HG03354 (cell line): Measurements from ENCODE around the gene SRGAP2B.
"Not testable (repeated sequence)": the region's sequence is repeated elsewhere in the genome, so short reads cannot be mapped to it uniquely, and the experiment has no call there.

Experiments used
- ATAC-seq: cut with Tn5 transposase; IDR thresholded peaks from one replicate; pipeline ENCODE4 v1.9.1; 2021; ENCODE audit warnings: mild to moderate bottlenecking; ENCODE audit not compliant: unreplicated experiment, poor library complexity, severe bottlenecking

Gene SRGAP2B

DNA sequence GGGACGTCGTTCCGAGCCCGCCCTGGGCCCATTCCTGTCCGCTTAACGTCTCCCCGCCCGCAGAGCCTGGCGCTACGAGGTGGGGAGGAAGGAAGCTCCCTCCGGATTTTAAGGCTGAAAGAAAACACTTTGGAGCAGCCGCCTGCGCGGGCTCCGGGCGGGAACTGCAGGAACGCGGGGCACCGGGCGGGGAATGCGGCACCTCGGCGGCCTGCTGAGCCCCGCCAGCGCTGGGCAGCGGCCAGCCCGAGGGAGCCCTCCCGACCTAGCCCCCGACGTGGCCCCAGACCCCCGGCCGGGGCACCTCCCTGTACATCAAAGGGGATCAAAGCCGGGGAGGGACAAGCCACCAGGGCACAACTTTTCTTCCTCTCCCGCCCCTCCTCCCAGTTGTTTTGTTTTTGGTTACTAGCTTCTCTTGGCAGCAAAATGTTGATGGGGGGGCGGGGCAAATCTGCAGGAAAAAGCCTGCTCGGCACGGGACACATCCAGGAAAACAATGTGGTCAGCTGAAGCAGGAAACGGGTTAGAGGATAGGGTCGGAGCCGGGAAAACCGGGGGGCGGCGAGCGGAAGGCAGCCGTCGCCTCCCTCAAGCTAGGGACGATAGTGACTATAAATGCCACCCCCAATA is 1.5 kb downstream of the SRGAP2B start:
- ATAC-seq: not testable (repeated sequence)

DNA sequence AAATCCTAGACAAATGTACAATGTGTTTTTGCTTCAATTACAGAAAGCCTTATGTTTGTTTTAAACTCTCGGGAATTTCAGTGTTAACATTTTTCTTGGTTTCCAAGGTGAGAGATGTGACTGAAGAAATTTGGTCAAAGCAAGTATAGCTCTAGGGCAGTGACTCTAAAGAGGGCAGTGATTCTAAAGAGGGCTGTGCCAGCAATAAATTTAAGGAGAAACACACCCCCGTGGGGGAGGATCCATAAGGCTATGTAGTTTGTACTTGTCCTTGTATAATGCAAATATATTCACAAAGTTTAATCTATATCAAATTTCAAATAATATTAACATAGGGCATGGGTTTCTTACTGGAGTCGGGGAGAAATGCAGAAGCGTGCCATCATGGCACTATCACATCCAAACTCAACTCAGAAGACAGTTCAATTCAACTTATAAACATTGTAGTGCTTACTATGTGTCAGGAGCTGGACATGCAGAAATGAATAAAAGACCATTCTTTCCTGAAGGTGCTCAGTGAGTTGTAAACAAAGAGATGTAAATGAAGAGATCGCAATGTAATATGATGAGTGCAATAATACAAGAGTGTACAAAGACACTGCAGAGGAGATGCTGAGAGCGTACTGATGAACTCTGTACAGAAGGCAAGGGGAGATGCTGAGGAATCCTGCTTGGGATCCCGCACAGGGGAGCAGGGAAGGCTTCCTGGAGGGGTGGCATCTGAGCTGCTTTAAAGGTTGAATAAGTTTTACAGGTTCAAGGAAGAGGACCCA is 12.5 kb downstream of the SRGAP2B start:
- not testable (repeated sequence) for ATAC-seq

DNA sequence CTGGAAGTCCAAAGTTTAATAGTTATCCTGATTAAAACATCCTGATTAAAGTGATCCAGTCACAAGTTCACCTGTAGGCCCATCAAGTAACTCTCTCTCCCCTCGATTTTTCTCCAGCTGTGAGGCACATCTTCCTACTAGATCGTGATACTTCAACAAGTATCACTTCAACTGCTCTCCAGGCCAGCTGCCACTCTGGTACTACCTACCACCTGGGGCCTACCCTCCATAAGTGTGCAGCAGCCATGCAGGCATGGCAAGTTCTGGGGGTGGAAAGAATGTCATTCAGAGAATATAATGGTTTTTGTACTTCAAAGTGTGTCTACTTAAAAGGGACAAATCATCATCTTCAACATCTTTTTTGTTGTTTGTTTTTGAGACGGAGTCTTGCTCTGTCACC is 14.9 kb downstream of the SRGAP2B start:
- ATAC-seq: not testable (repeated sequence)

DNA sequence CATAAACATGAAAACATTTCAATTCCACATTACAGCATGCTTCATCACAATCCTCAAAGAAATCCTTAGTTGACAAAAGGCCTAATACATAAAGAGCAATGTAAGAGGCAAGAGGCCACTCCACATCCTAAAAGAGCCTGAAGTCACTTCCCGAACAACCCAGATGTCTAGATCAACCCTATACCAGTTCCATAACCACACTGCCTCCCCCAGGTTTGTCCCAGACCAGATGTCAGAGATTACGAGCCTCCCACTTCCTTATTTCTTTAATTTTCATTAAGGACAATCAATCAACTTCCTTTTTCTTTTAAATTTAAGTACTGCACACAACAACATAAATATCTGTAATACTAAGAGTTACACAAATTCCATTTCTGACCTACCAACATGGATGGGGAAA is 15.4 kb downstream of the SRGAP2B start:
- not testable (repeated sequence) for ATAC-seq

DNA sequence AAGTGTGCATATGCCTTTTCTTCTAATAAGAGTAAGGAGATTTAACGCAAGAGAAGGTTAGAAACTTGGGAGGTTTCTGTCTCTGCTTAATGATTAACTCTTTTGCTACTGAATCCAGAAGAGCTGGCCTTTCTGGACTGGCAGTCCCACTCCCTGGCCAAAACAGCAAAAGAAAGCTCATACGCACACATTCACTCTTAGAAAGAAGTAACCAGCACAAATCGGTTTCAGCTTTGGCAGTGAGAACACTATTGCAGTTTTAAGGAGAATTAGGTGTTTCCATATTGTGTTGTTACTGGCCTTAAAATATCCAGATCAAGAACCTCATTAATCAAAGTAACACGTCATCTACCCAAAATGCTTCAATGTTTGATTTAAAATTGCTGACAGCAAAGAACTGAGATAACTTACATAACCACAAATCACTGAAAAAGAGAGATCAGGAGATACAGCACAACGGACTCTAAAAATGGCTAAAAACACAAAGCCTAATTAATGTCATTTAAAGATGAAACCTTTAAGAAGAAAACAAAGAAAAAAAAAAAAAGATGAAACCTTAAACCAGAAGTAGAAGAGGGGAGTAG is 16.2 kb downstream of the SRGAP2B start:
- not testable (repeated sequence) for ATAC-seq

DNA sequence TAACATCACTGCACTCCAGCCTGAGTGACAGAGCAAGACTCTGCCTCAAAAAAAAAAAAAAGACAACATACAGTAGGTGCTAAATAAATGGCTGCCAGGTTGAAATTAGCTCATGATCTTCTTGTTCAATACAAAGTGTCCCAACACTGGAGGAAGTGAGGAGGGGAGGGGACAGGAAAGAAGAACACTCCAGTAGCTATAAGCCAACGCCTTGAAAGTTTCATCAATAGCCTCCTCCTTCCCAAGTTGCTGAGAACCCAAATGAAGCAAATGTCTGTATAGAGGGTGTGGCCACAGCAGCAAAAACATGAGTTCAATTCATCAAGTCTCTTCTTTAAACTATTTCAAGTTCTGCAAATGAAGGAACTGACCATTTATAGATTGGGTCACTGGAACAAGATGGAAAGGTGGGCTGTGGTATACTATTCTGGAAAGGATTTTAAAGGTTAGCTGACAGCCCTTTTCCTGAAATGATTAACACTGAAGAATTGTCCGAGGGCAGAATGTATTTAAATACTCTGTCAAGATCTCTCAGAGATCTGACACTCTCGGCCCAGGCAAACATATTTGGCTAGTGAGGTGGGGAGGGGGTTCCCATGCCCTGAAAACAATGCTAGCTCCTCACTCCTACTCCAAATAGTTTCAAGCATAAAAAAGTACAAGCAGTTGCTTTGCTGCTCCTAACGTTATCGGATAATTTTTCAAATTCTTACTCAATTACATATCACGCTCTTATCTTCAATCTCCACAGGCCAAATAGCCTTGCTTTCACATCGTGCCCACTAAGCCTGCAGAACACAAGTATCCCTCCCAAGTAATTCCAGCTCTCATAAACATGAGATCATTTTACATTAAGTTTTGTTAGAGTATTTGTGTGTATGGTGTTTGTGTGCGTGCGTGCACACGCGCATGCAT is 17.0 kb downstream of the SRGAP2B start:
- not testable (repeated sequence) for ATAC-seq

DNA sequence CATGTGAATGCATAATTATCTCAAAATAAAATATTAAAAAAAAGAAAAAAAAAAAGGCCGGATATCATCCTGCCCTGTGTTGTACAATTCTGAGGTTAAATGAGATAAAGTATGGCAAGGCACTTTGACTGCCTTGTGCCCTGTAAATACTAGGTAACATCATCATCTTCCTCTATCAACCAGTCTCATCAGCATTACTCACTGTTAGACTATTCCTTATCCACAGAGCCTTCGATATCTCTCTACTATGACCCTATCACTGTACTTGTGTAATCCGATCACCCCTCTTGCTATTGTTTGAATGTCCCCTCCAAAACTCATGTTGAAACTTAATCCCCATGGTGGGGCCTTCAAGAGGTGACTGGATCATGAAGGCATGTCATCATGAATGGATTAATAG is 18.3 kb downstream of the SRGAP2B start:
- not testable (repeated sequence) for ATAC-seq

DNA sequence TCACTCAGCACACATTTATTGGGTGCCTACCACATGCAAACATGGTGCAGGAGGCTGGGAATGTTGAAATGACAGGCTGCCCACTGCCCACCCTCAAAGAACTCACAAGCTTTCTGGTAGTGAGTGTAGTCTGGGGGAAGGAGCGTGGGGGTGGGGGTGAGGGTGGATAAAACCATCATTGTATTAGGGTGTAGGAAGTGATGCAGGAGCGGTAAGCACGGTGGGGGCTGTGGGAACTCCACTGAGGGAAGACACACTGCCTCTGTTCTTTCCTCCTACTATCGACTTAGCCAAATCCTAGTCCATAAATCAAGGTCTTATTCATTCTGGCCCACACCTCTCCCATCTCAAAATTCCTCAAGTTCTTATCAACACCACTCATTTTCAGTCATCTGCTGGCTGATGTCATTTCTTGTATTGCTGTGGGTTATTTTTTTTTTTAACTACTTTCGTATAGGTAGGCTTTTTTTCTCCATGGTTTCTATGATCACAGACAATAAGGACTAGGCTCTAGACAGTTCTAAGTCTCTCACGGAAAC is 21.0 kb downstream of the SRGAP2B start:
- ATAC-seq: not testable (repeated sequence)

DNA sequence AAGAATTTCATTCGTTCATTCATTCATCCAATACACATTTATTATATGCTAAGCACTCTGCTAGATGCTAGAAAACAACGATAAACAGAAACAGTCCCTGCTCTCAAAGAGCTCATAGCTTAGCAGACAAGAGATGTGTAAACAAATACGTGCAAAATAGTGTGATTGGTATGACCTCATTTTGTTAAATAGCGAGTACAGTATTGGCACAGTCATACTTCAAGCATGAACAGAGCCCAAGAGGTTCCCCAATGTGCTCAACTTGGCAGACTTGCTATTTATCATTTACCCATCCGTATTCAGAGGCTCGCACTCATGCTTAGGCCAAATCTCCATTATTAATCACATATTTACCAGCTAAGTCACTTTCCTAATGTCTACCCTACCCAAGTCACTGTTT is 23.6 kb downstream of the SRGAP2B start:
- ATAC-seq: not testable (repeated sequence)

DNA sequence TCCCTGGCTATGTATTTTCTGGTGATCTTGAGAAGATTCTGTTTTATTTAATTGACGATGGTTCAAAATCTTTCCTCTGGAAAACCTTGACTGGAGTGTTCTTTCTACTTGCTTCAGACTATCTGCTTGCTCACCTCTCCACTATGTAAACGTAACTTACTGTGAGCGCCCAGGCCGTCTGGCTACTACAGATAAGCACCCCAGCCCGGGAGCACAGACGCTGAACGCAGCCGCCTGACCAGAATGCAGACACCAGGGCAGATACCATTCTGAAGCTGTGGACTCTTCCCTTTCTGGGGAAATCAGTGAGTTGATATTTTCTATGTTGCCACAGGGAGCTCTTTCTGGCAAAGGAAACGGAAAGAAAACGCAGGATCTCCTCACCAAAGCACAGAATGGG is 28.6 kb downstream of the SRGAP2B start:
- not testable (repeated sequence) for ATAC-seq

DNA sequence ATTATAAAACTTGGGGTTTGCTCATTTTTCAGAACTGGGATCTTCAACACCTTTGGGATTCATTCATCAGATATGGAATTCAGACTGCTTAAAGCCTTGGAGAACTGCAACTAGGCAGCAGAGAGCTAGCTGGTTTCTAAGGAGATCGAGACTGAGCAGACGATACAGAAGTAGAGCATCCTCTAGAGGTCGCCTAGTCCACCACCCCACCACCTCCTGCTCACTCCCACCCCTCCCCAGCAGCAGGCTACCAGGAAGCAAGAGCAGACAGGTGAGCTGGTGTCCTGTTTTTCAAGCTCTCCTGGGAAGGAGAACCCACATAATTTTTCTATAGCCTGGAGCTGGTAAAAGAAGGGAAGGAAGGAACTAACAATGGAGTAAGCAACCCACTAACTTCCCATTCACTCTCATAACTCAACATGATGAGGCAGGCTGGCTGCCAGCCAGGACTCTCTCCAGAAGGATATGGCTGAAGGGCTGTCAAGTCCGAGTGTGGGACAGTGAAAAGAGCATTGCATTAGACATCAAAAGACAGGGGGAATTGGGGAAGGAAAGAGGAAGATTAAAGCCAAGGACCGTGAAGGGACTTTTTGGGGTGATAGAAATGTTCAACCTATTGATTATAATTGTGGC is 29.8 kb downstream of the SRGAP2B start:
- ATAC-seq: peak; percentile 66

DNA sequence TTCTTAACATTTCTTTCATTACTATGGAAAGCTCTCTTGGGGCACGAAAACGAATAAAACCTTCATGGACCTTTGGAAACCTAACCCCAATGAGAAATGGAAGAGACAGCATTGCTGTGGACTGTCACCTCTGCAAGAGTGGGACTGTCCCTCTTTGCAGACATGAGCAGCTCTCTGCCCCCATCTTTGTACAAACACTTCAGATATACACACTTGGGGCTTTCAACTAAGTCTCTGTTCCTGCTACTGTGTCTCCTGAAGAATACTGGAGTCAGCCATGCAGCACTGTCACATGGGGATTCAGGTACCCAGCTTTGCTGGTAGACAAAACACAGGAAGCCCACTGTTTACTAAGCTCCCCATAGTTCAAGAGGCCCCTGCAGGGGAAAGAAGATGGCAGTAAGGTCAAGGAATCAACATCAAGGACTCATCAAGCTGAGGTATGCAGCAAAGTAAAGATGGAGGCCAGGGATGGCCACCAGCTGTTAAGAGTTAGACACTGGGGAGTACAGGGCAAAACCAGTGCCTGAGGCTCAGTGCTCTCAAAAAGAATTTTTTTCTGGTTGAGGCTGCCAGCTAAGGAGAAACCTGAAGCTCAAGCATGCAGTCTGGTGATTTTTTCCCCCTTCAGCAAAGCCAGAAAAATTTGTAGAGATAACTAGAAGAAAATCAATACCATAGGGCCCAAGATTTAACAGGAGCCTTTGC is 31.0 kb downstream of the SRGAP2B start:
- not testable (repeated sequence) for ATAC-seq

DNA sequence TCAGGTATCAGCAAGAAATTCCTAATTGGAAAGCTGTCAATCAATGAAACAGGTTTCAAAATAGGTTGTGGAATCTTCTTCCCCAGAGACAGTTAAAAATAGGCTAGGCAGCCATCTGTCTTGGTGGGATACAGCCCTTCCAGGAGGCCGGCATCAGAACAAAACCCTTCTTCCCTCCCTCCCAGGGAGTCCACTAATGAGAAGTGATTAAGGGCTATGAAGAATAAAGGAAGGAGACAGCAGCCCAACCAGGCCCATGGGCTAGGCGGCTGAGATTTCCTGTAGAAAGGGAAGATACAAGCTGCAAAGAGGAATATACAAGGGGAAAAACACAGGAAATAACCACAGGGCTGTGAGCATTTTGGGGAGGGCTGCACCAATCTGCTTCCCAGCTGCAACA is 31.8 kb downstream of the SRGAP2B start:
- ATAC-seq: not testable (repeated sequence)

DNA sequence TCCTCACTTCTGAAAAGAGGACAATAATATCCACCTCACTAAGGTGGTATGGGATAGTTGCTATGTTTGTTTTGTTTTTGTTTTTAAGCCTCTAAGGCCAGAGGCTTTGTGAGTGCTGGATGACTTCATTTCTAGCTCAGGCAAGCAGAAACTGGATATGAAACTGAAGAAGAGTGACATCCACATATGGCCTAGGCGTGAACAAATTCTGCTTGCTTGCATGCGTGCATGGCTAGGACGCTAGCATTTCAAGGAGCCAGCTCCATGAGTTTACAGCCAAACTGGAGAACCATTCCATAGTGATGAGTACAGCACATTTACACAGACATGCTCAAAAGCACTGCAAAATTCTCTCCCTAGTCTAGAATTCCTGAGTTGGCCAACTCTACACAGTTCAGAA is 36.9 kb downstream of the SRGAP2B start:
- peak; percentile 48 for ATAC-seq

DNA sequence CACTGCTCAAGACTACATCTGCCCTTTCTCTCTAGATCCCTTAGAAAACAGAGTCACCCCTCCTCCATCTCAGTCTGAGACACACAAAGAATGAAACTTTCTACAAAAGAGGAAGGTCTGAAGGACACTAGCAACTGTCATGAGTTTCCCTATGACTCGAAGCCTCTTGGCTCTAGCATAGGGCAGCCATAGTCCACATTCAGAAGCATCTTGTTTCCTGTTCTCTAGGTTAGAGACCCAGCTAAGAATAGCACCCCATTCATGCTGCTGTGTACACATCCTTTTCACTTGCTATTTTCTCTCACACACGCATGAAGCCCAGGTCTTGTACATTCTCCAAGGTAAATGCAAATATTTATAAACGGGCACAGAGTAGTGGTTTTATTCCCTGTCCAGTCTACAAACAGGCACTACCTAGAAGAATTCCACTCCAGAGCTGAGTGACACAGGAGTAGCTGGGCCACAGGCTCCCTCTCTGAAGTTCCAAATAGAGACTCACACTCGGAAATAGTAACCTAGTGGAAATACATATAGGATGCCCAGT is 39.8 kb downstream of the SRGAP2B start:
- ATAC-seq: peak; percentile 99

DNA sequence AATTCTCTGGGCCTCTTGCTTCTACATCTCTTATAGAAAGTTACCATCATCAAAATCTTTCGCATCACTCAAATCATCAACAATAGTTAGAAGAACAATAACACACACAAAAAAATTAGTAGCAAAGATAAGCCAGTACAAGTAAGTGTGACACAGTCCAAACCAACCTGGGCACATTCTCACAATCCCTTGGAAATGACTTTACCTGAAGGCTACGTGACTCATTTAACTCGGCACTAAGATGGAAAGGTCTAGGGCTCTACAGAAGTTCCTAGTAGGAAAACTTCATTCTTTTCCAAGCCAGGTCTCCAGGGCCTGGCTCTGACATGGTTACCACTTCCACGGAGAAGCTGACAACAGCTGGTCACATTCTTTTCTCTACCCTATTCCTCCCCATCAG is 41.7 kb downstream of the SRGAP2B start:
- ATAC-seq: not testable (repeated sequence)

DNA sequence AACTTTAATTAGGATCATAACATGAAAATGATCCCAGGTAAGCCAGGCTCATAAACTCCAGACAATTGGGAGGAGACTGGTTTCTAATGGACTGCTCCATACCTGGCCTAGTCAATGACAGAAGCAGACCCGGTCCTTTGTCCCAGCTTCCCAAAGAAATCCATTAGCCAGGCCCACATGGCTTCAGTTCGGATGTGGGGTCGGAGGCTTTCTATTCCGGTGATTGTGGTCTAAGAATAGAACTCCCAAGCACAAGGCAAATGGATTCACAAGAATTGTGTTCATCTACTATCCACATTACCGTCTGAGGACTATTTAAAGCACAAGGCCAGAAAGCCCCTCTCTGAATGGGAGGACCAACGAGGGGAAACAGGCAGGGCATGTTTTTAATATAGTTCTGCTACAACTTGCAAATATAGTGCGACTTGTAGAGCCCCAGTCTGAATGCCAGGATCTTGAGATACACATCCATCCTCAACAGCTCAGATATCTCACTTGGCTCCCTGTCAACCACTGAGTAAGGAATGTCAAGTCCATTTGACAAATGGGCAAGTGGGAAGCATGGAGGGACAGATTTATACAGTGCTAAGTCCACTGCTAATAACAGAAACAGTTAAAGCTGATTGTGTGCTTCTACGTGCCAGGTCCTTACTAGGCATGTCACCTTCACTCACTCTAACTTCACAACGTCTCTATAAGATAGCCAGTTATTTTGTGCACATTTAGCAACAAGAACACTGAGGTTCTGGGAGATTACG is 42.9 kb downstream of the SRGAP2B start:
- ATAC-seq: not testable (repeated sequence)
